Measurements from ENCODE around the gene STIM1.
"Not testable (repeated sequence)": the region's sequence is repeated elsewhere in the genome, so short reads cannot be mapped to it uniquely, and the experiment has no call there.

The STIM1 gene

GRCh38 chr11:3890014-3890413 is 34.5 kb downstream of the STIM1 start:
- DNase-seq = no peak

DNA sequence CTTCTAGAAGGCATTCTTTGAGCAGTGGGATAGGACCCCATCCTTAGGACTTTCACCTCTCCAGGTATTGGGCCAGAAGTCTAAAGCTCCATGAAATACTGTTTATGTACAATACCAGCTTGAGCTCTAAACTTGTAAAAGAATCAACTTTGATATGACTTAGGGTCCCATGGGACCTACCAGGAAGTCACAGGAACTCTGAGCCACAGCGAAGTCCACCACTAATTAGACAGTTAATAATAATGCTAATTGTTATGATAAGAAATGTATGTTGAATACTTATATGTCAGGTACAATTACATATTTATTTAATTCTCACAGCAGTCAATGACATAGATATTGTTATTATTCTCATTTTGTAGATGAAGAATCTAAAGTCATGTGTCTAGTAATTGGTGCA is 35.3 kb downstream of the STIM1 start:
- DNase-seq = no peak

DNA sequence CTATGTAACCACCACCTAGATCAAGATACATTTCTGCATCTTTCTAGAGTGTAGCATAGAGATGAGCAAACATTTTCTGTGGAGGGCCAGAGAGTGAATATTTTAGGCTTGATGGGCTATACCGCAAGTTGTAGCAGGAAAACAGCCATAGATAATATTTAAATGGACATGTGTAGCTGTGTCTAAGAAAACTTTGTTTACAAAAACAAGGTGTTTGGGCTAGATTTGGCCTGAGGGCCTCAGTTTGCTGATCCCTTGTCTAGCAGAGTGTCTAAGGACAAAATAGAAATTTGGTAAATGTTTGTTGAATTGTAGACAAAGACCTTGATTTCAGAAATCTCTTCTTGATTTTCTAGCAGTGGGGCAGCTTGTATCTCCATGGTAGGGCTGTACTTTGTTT is 36.3 kb downstream of the STIM1 start:
- no peak for DNase-seq

DNA sequence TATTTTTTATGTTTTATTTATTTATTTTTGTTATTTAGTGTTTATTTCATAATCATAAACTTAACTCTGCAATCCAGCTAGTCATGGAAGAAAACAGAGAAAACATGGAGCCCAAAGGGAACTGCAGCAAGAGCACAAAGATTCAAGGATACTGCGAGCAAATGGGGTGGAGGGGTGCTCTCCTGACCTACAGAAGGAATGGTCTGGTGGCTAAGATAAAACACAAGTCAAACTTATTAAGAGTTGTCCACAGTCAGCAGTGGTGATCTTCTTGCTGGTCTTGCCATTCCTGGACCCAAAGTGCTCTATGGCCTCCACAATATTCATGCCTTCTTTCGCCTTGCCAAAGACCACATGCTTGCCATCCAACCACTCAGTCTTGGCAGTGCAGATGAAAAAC is 36.7 kb downstream of the STIM1 start:
- DNase-seq = no peak

DNA sequence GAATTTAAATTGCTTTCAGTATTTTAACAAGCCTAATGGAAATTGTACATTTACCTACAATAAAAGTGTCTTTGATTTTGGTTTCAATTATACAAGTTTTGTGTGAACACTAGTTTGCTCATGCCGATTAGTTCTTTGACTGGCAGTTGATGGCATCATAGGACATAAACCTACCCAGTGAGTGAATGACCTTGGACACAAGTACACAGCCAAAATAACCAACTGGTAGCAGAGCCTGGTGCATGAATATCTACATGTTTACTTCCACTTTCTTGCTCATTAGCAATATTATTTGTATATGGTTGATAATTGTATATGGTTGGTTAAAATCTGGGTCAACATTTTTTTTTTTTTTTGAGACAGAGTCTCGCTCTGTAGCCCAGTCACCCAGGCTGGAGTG is 37.8 kb downstream of the STIM1 start:
- peak in 1 of 2 experiments; percentile 62 for DNase-seq

DNA sequence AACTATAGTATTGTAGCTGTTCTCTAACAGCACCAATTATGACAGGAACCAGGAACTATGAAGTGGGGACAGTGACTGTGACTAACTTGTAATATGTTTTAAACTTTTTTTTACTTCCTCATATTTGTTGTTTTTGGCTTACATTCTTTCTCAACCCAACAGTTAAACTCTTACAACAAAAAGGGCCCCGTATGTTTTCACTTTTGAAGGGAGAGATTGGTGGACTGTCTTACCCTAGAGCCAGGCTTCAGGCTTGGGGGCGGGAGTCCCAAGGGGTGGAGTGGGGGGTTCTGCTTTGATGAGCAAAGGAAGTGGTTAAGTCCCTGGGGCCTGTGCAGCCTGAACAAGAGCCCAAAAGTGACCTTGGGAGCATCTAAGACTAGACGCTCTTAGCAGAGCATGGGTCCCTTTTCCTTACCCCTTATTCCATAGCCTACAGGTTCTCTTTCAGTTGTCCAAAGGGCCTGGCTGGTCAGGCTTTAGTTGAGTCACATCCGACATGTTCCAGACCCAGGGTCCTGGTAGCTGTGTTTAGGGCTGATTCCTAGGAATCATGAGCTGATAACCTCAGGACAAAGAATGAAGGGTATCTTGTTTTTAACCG is 38.8 kb downstream of the STIM1 start:
- no peak for DNase-seq

DNA sequence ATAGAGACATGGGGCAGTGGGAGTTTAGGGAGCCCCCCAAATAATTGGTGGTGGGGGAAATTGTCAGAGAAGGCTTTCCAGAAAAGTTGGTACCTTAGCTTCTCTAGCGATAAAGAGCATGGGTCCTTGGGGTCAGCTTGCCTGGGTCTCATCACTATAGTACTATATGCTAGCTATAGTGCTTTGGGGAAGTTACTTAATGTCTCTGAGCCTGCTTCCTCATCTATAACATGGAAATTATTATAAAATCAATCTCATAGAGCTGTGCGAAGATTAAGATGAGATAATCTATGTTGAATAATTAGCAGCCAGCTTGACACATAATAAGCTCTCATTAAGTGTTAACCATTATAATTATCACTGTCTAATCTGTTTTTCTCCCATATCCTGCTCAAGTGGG is 41.2 kb downstream of the STIM1 start:
- no peak for DNase-seq

GRCh38 chr11:3900230-3900629 is 44.8 kb downstream of the STIM1 start:
- DNase-seq = not testable (repeated sequence)

DNA sequence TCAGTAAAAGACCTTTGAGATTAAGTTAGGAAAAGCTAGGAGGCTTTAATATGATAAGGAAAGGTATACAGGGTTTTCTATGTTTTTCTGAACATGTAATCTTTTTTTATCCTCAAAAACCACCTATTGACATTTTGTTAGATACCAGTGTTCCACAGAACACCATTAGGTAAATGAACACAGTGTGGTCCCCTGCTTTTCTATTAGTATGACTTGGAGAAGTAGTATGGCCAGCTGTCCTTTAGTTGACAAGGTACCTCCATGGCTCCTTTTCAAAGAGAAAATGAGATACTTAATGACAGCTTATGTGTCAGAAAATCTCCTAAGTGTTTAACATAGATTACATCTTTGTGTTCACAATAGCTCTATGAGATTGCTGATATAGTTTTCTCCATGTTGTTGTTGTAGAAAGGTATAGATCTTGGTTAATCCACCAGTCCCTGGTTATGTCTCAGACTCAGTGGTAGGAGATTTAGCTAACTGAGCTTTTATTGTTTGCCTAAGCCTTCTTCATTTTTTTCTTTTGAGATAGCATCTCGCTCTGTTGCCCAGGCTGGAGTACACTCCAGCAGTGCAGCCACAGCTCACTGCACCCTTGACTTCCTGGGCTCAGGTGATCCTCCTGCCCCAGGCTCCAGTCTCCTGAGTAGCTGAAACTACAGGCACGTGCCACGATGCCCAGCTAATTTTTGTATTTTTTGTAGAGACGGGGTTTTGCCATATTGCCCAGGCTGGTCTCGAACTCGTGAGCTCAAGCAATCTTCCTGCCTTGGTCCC is 46.0 kb downstream of the STIM1 start:
- no peak for DNase-seq

DNA sequence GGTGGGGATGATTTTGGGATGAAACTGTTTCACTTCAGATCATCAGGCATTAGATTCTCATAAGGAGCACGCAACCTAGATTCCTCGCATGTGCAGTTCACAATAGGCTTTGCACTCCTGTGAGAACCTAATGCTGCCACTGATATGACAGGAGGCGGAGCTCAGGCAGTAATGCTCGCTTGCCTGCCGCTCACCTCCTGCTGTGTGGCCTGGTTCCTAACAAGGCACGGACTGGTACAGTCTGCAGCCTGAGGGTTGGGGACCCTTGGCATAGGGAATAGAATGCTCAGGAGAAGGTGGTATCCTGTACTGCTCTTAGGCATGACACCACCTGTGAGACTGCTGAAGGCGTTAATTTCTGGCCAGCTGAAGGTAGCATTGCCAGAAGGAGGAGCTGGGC is 47.0 kb downstream of the STIM1 start:
- no peak for DNase-seq

DNA sequence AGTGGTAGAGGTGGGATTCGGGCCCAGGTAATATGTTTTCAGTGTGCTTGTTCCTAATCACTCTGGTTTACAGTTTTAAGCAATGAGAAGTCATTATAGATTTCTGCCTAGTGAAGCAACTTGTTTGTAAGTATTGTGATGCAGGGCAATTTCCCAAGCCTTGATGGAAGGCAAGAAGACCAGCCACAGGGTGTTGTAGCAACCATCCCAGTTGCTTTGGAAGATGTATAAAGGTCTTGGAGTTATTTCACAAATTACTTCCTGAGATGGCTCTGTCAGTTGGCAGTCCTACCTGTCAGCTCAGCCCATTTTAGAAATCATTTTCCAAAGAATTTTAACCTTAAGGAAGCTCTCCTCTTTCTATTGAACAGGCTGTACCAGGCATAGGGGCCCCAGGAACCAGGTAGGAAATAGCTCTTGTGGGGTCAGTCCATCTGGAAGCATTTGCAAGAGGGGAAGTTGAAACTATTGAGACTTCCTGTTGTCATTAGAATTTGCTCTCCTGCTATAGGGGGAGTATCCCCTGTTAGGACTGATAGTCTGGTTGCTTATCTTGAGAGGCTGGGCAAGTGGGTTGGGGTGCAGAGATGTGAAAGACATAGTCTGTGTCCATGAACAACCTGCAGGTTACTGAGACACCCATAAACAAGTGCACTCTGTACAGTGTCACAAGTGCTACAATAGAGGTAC is 47.9 kb downstream of the STIM1 start:
- no peak for DNase-seq

DNA sequence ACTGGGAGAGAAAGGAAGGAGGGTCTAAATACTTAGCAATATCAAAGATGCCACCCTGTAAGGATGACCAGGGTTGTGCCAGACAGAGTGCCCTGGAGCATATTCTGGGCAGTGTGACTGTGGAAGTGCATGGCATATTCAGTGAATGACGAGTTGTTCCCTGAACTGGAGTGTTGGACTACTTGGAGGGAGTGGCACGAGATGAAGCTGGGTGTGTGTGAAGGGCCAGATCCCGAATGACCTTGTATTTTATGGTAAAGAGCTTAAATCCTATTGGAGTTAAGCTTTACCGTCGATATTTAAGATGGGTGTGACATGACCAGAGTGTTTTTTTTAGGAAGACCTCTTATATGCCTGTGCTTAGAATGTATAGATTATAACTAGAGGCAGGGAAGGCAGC is 48.8 kb downstream of the STIM1 start:
- DNase-seq = no peak

DNA sequence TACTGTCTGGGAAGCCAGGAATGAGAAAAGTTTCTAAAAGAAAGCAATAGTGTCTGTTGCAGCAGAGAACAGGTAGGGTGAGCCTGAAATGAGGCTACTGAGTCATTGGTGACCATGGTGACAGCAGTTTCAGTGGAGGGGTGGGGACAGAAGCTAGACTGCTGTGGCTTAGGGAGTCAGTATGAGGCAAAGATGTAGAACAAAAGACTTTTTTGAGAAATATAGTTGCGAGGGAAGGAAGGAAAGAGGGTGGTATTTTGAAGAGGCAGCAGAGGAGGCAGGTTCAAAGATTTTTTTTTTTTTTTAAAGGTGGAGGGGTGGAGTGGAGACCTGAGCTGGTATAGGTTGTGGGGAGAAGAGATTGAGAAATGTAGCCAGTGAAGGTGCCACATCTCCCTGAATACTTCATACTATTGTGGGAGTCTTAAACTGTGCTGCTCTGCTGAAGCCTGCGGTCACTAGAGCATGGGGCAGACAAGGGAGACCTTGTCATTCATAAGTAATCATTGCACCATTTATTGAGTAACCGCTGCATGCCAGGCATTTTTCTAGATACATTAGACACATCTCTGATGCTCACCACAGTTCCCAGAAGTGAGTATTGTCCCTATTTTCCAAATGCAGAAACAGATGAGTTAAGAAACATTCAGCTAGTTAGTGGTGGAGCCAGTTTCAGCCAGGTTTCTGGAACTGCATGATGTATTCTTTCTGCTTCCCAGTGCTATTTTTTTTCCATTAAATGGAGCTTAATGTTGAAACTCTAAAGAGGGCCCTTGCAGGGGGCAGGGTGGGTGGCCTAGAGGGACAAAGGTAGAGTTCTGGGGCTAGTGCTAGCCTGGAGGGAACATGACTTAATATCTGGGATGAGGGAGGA is 49.9 kb downstream of the STIM1 start:
- DNase-seq = no peak

DNA sequence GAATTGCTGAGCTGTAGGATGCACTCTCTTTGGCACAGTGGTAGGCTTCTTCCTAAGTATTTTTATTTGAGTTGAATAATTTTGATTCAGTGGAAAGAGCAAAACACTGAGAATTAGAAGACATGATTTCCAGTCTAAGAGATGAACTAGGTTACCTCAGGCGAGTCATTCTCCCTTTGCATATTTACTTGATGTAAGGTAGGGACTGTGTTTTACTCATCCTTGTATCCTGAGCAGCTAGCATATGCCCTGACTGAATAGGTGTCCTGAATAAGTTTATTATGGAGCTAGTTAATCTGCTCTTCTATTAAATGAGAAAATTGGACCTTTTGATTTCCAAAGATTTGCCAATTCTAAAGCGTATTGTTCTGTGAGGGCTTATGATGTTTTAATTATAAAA is 50.7 kb downstream of the STIM1 start:
- no peak for DNase-seq

DNA sequence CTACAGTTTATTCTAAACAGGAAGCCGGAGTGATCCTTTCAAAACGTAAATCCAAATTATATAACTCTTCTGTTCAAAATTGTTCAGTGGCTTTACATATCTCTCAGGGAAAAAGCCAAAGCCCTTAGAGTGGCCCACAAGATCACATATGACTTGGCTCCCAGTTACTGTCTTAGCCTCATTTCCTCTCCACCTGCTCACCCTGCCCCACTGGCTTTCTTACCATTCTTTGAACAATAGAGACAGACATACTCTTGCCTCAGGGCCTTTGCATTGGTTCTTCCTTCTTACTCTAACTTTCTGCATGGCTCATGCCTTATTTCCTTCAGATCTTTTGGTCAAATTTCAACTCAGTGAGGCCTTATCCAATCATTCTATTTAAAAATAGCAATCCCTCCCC is 52.1 kb downstream of the STIM1 start:
- DNase-seq = no peak

- DNase-seq = no peak
Observed at GRCh38 chr11:3909901-3910300, 54.4 kb downstream of the STIM1 start.

DNA sequence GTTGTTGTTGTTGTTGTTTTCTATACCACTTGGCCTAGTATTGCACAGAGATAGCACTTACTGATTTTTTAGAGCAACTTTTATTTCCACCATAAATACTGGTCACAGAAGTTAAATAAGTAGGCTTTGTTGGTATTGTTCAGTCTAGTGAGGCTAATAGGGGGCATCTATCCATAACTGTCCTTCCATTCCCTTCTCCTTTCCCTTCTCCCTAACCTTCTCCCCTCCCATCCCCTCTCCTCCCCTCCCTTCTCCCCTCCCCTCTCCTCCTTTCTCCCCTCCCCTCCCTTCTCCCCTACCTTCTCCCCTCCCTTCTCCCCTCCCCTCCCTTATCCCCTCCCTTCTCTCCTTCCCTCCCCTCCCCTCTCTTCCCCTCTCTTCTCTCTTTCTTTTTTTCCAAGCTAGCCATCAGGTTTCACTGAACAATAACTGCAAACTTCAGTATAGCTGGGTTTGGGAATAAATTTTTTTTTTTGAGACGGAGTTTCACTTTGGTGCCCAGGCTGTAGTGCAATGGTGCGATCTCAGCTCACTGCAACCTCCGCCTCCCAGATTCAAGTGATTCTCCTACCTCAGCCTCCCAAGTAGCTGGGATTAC is 56.5 kb downstream of the STIM1 start:
- DNase-seq = no peak

- no peak for DNase-seq
Observed at GRCh38 chr11:3913921-3914320, 58.5 kb downstream of the STIM1 start.

GRCh38 chr11:3914805-3915204 is 59.3 kb downstream of the STIM1 start:
- no peak for DNase-seq

DNA sequence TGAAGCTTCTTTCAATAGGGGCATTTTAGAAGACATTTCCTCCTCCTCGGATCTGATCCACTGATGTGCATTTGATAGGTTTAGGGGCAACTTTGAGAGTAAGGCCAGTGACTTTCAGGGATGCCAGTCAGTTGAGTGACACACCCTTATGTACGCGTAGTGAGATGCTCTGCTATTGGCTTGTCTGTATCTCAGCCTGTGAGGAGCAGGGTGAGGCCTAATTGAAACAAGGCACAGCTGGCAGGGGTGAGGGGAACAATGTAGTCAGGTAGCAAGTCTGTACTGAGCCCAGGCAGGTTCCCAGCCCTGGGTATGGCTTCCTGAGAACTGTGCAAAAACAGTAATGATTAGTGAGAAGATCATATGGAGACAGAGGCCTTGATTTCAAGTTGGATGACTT is 61.5 kb downstream of the STIM1 start:
- no peak for DNase-seq

DNA sequence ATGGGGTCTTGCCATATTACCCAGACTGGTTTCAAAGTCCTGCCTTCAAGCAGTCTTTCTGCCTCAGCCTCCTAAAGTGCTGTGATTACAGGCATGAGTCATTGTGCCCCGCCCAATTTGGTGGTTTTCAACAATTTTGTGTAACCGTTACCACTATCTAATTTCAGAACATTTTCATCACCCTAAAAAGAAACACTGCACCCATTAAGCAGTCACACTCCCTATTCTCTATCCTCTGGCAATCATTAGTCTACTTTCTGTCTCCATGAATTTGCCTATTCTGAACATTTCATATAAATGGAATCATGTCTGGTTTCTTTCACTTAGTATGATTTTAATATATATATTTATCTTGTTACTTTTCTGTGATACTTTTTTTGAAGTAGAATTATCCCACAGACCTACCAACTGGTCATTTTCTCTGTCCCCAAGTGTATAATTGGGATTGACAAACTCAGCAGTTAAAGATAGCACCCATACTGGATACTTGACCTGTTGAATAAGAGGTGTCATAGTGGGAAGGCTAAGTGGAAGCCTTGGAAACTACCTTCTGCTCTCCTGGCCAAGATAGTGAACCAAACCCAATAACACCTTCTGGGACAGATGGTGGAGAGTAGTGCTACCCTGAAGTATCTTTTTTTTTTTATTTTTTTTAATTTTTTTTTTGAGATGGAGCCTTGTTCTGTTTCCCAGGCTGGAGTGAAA is 64.8 kb downstream of the STIM1 start:
- no peak for DNase-seq

DNA sequence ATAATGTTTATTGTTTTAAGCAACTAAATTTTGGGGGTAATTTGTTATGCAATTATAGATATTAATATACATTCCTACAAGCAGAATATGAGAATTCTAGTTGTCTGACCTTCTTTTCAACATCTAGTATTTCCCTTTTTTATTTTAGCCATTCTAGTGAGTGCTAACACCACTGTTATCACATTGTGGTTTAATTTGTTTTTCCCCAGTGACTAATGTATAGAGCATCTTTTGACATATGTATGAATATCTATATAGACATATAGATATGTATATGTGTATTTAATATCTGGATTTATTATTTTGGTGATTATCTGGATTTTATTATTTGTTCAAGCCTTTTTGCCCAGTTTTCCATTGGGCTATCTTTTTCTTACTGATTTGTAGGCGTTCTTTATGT is 66.6 kb downstream of the STIM1 start:
- DNase-seq = no peak

Measured in NCI-H2081 (cell line).